KBM-7 (cell line): Measurements from ENCODE around the gene SEMA3C.

Experiments
- DNase-seq: peaks from one replicate; pipeline ENCODE4 v3.0.0-alpha.2; 2015
- in situ Hi-C: fragments of 300-500 bp; cut with MboI; formaldehyde crosslinking; loops from 2 replicates; pipeline ENCODE4 v1.14.3; 2020; ENCODE audit warnings: low sequenced_read_pairs, low pct_unique_long_range_greater_than_20kb, mixed read lengths

The SEMA3C gene

GRCh38 chr7:80868566-80868965, 50.3 kb downstream of the SEMA3C start:
- no peak for DNase-seq
- in situ Hi-C loops: no loop called here

- in situ Hi-C loops: no loop called here
- DNase-seq: no peak
Measured at GRCh38 chr7:80860554-80860953, 58.3 kb downstream of the SEMA3C start.

GRCh38 chr7:80859272-80859970, 59.4 kb downstream of the SEMA3C start:
- in situ Hi-C loops: no loop called here
- no peak for DNase-seq

GRCh38 chr7:80858141-80858903, 60.5 kb downstream of the SEMA3C start:
- no peak for DNase-seq
- in situ Hi-C loops: no loop called here

- in situ Hi-C loops: no loop called here
- no peak for DNase-seq
Measured at GRCh38 chr7:80856769-80857168, 62.1 kb downstream of the SEMA3C start.

GRCh38 chr7:80851896-80852476, 66.9 kb downstream of the SEMA3C start:
- in situ Hi-C loops: no loop called here
- DNase-seq: no peak

GRCh38 chr7:80848841-80849240, 70.0 kb downstream of the SEMA3C start:
- DNase-seq: no peak
- in situ Hi-C loops: no loop called here

- no peak for DNase-seq
- in situ Hi-C loops: no loop called here
Measured at GRCh38 chr7:80847895-80848294, 71.0 kb downstream of the SEMA3C start.

- in situ Hi-C loops: no loop called here
- no peak for DNase-seq
Measured at GRCh38 chr7:80847027-80847426, 71.8 kb downstream of the SEMA3C start.

- DNase-seq: no peak
- in situ Hi-C loops: no loop called here
Measured at GRCh38 chr7:80844916-80845315, 73.9 kb downstream of the SEMA3C start.

- no peak for DNase-seq
- in situ Hi-C loops: no loop called here
Measured at GRCh38 chr7:80843018-80843677, 75.7 kb downstream of the SEMA3C start.

- in situ Hi-C loops: no loop called here
Measured at GRCh38 chr7:80842022-80842790, 76.6 kb downstream of the SEMA3C start.

GRCh38 chr7:80841423-80841955, 77.4 kb downstream of the SEMA3C start:
- in situ Hi-C loops: no loop called here
- DNase-seq: no peak

More at GRCh38 chr7:80842022-80842790, 76.6 kb downstream of the SEMA3C start:
- no peak for DNase-seq

- no peak for DNase-seq
- in situ Hi-C loops: no loop called here
Measured at GRCh38 chr7:80840681-80841080, 78.2 kb downstream of the SEMA3C start.

GRCh38 chr7:80839855-80840254, 79.0 kb downstream of the SEMA3C start:
- no peak for DNase-seq
- in situ Hi-C loops: no loop called here

- in situ Hi-C loops: no loop called here
- no peak for DNase-seq
Measured at GRCh38 chr7:80838643-80839042, 80.2 kb downstream of the SEMA3C start.

- in situ Hi-C loops: no loop called here
- no peak for DNase-seq
Measured at GRCh38 chr7:80837345-80837744, 81.5 kb downstream of the SEMA3C start.

GRCh38 chr7:80835251-80835650, 83.6 kb downstream of the SEMA3C start:
- no peak for DNase-seq
- in situ Hi-C loops: no loop called here
